ENCODE measurements around the gene CRCP.
"Not testable (repeated sequence)": the region's sequence is repeated elsewhere in the genome, so short reads cannot be mapped to it uniquely, and the experiment has no call there.

The CRCP gene

GRCh38 chr7:66105263-66105748, 9.3 kb upstream of the CRCP start:
- Histone ChIP-seq H3K4me2 (no peak overlapping the region), H3K27ac (no peak overlapping the region), H3K4me3 (no peak overlapping the region)

GRCh38 chr7:66108410-66108809, 6.2 kb upstream of the CRCP start:
- H3K27ac ChIP-seq; H3K9ac ChIP-seq; H3K4me3 ChIP-seq; H3K27me3 ChIP-seq; H3K36me3 ChIP-seq; H3K4me2 ChIP-seq; H3K9me3 ChIP-seq (replicated peaks in 1 of 11); H4K20me1 ChIP-seq: not testable (repeated sequence)
- H3K4me1 ChIP-seq: peaks cover under 1 to 39% (median 10%) of the 10 kb centered on the region in 10 experiments; a peak in 17 of 20 replicates

More at GRCh38 chr7:66105263-66105748, 9.3 kb upstream of the CRCP start:
- no peaks in the 10 kb centered on the region for H4K20me1 ChIP-seq
- TF ChIP-seq Cebpa-rat (IDR thresholded peaks at IDR 0.05): no peak
- peaks cover 6 to 36% (median 13%) of the 10 kb centered on the region in 10 experiments; a peak in 19 of 20 replicates for H3K4me1 ChIP-seq
- H3K27me3 ChIP-seq: no peaks in the 10 kb centered on the region
- H3K36me3 ChIP-seq: no peaks in the 10 kb centered on the region
- H3K9me3 ChIP-seq (replicated peaks in 1 of 11): no peaks in the 10 kb centered on the region
- no peak overlapping the region for H3K9ac ChIP-seq

GRCh38 chr7:66110856-66111255, 3.8 kb upstream of the CRCP start:
- Histone ChIP-seq H3K36me3 (peaks cover 0 to 3% (median 2%) of the 10 kb centered on the region in 11 experiments; a peak in 18 of 22 replicates), H3K9me3 (replicated peaks in 1 of 11) (no peaks in the 10 kb centered on the region), H3K4me2 (peak overlapping the region in 2 of 11 experiments; percentile 12 to 37; a peak in 1 of 22 replicates), H3K27me3 (no peaks in the 10 kb centered on the region), H4K20me1 (peaks cover 2 to 8% (median 5%) of the 10 kb centered on the region in 11 experiments; a peak in 19 of 22 replicates), H3K4me3 (no peak overlapping the region), H3K4me1 (peaks cover 13 to 50% (median 21%) of the 10 kb centered on the region in 10 experiments), H3K9ac (no peak overlapping the region), H3K27ac (no peak overlapping the region)
- TF ChIP-seq Cebpa-rat (IDR thresholded peaks at IDR 0.05): no peak

GRCh38 chr7:66116680-66117420, 2.2 kb downstream of the CRCP start:
- peaks cover 39 to 59% (median 49%) of the 10 kb centered on the region in 10 experiments for H3K4me1 ChIP-seq
- H3K27ac ChIP-seq; H3K27me3 ChIP-seq; H3K9me3 ChIP-seq (replicated peaks in 1 of 11): not testable (repeated sequence)
- H3K4me2 ChIP-seq: peak overlapping the region; percentile 79 to 97 (median 91)
- peaks cover 51 to 68% (median 65%) of the 10 kb centered on the region in 11 experiments; a peak in 21 of 22 replicates for H4K20me1 ChIP-seq
- peaks cover 19 to 59% (median 50%) of the 10 kb centered on the region in 11 experiments; a peak in 21 of 22 replicates for H3K36me3 ChIP-seq
- H3K4me3 ChIP-seq: peak overlapping the region in 2 of 10 experiments; percentile 82 to 89; a peak in 2 of 20 replicates
- peak overlapping the region in 1 of 11 experiments; percentile 96; a peak in 3 of 22 replicates for H3K9ac ChIP-seq

GRCh38 chr7:66118603-66119002, 4.0 kb downstream of the CRCP start:
- Histone ChIP-seq H3K4me3 (no peak overlapping the region), H3K27me3 (no peaks in the 10 kb centered on the region), H3K27ac (no peak overlapping the region), H3K4me2 (peak overlapping the region in 6 of 11 experiments; percentile 6 to 41 (median 14); a peak in 5 of 22 replicates), H3K9ac (peak overlapping the region in 1 of 11 experiments; percentile 38; a peak in 2 of 22 replicates), H3K9me3 (replicated peaks in 1 of 11) (no peaks in the 10 kb centered on the region), H4K20me1 (peaks cover 65 to 85% (median 82%) of the 10 kb centered on the region in 11 experiments; a peak in 21 of 22 replicates), H3K4me1 (peaks cover 38 to 75% (median 48%) of the 10 kb centered on the region in 10 experiments), H3K36me3 (peaks cover 20 to 75% (median 57%) of the 10 kb centered on the region in 11 experiments; a peak in 21 of 22 replicates)
- no peak for TF ChIP-seq Cebpa-rat (IDR thresholded peaks at IDR 0.05)

GRCh38 chr7:66119245-66119850, 4.7 kb downstream of the CRCP start:
- H4K20me1 ChIP-seq: peaks cover 65 to 93% (median 89%) of the 10 kb centered on the region in 11 experiments; a peak in 21 of 22 replicates
- peaks cover 20 to 75% (median 57%) of the 10 kb centered on the region in 11 experiments; a peak in 21 of 22 replicates for H3K36me3 ChIP-seq
- peak overlapping the region in 5 of 11 experiments; percentile 12 to 41 (median 28); a peak in 8 of 22 replicates for H3K4me2 ChIP-seq
- peak overlapping the region in 4 of 11 experiments; percentile 6 to 38 (median 23); a peak in 3 of 22 replicates for H3K9ac ChIP-seq
- peaks cover 34 to 70% (median 44%) of the 10 kb centered on the region in 10 experiments for H3K4me1 ChIP-seq
- no peaks in the 10 kb centered on the region for H3K27me3 ChIP-seq
- H3K27ac ChIP-seq: no peak overlapping the region
- no peak for TF ChIP-seq Cebpa-rat (IDR thresholded peaks at IDR 0.05)
- H3K4me3 ChIP-seq: no peak overlapping the region
- no peaks in the 10 kb centered on the region for H3K9me3 ChIP-seq (replicated peaks in 1 of 11)

- TF ChIP-seq Cebpa-rat (IDR thresholded peaks at IDR 0.05): no peak
- Histone ChIP-seq H3K4me1 (peaks cover 20 to 77% (median 29%) of the 10 kb centered on the region in 10 experiments; a peak in 19 of 20 replicates), H3K36me3 (peaks cover 20 to 82% (median 55%) of the 10 kb centered on the region in 11 experiments; a peak in 21 of 22 replicates), H3K9ac (no peak overlapping the region), H3K4me3 (no peak overlapping the region), H3K4me2 (peak overlapping the region in 2 of 11 experiments; percentile 35 to 41; a peak in 5 of 22 replicates), H3K9me3 (replicated peaks in 1 of 11) (no peaks in the 10 kb centered on the region), H3K27ac (peak overlapping the region in 1 of 11 experiments; percentile 9; a peak in 1 of 22 replicates), H4K20me1 (peaks cover 75 to 100% (median 99%) of the 10 kb centered on the region in 11 experiments; a peak in 21 of 22 replicates), H3K27me3 (no peaks in the 10 kb centered on the region)
These were observed 8.5 kb downstream of the CRCP start for GRCh38 chr7:66123175-66123528.

GRCh38 chr7:66124569-66124861, 9.9 kb downstream of the CRCP start:
- H3K27ac ChIP-seq; H3K27me3 ChIP-seq; H3K9me3 ChIP-seq (replicated peaks in 1 of 11); H3K4me3 ChIP-seq; H3K9ac ChIP-seq: not testable (repeated sequence)
- Histone ChIP-seq H3K4me1 (peaks cover 10 to 77% (median 28%) of the 10 kb centered on the region in 10 experiments; a peak in 19 of 20 replicates), H4K20me1 (peaks cover 62 to 100% (median 99%) of the 10 kb centered on the region in 11 experiments; a peak in 21 of 22 replicates), H3K4me2 (peak overlapping the region in 5 of 11 experiments; percentile 15 to 67 (median 21); a peak in 8 of 22 replicates), H3K36me3 (peaks cover 10 to 79% (median 54%) of the 10 kb centered on the region in 11 experiments; a peak in 21 of 22 replicates)

Data from BLaER1 treated with 17β-estradiol and CSF1 and Interleukin-3, amounts not matched to agents 10 nM and 100 nM (cell line).